ENCODE results near the gene IL36RN. TPM values are rescaled to one million over a fixed set of nuclear protein-coding genes. Genes with fewer than 3 reads are reported as not detected.

Gene IL36RN
- total RNA-seq, 2 donors from 2014 or later = not detected

DNA sequence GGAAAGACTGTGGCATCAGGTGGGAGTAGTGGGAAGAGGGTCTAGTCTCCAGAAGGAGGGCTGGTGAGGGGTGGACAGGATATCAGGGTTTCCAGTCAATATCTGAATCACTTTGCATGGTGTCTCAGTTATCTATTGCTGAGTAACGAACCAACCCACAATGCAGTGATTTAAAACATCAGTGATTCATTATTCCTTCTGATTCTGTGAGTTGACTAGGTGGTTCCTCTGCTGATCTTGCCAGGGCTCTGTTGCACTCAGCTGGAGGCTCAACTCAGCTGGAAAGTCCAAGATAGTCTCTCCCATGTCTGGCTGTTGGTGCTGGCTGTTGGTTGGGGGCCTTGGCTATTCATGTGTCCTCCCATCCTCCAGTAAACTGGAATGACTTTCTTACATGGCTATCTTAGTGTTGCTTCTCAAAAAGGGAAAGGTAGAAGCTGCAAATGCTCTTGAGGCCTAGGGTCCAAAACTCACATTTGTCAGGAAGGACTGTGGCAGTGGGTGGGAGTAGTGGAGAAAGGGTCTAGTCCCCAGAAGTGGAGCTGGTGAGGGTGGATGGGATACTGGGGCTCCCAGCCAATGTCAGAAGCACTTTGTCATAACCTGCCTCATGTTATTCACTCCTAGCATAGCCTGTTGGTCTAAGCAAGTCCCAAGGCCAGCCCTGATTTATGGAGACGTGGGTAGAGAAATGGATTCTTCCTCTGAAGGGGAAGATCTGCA, 22.7 kb downstream of the IL36RN start:
- no peaks in the 10 kb centered on the region for H3K4me1 ChIP-seq
- TF ChIP-seq, protein P1, sequence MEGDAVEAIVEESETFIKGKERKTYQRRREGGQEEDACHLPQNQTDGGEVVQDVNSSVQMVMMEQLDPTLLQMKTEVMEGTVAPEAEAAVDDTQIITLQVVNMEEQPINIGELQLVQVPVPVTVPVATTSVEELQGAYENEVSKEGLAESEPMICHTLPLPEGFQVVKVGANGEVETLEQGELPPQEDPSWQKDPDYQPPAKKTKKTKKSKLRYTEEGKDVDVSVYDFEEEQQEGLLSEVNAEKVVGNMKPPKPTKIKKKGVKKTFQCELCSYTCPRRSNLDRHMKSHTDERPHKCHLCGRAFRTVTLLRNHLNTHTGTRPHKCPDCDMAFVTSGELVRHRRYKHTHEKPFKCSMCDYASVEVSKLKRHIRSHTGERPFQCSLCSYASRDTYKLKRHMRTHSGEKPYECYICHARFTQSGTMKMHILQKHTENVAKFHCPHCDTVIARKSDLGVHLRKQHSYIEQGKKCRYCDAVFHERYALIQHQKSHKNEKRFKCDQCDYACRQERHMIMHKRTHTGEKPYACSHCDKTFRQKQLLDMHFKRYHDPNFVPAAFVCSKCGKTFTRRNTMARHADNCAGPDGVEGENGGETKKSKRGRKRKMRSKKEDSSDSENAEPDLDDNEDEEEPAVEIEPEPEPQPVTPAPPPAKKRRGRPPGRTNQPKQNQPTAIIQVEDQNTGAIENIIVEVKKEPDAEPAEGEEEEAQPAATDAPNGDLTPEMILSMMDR (IDR thresholded peaks at IDR 0.05) = no peak
- TF ChIP-seq POLR2A (IDR thresholded peaks at IDR 0.05) = no peak
- ATAC-seq (no peak), DNase-seq (no peak)
- no peak overlapping the region for H3K4me3 ChIP-seq
- H3K9me3 ChIP-seq = no peaks in the 10 kb centered on the region
- WGBS, 2 donors = 69 to 91% methylated on average over 2 of the region's 2 CpGs
- H3K36me3 ChIP-seq (replicated peaks in 1 of 2; ENCODE audit: insufficient read depth in 1 of 2, low read depth in 2 of 2) = no peaks in the 10 kb centered on the region
- intact Hi-C loops (cut with DNase I) = no loop called here
- H3K27ac ChIP-seq = no peak overlapping the region
- peaks cover 0 to 3% of the 10 kb centered on the region in 2 donors for H3K27me3 ChIP-seq

DNA sequence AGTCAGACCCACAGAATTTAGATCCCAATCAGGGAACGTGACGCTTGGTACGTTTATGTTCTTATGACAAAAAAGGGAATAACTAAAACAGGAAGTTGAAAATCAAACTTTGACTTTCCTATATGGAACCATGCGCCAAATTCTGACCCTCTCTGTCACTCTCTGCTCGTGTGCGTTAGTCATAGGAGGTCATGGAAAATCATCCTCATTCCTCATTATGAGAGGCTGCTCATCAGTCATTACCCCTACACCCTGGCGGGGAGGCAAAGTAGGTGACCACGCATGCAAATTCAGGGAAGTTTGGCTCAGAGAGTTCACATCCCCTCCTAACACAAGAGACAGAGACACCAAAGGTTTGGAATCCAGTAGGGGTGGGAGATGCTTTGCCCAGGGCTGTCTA, 24.3 kb downstream of the IL36RN start:
- TF ChIP-seq, protein P1 (IDR thresholded peaks at IDR 0.05) = no peak
- no peak for TF ChIP-seq POLR2A (IDR thresholded peaks at IDR 0.05)
- H3K9me3 ChIP-seq = no peaks in the 10 kb centered on the region
- no peak overlapping the region for H3K4me3 ChIP-seq
- DNase-seq = peak in 1 of 4 donors; percentile 28
- H3K4me1 ChIP-seq = no peaks in the 10 kb centered on the region
- H3K27me3 ChIP-seq = peaks cover 0 to 3% of the 10 kb centered on the region in 2 donors
- no peaks in the 10 kb centered on the region for H3K36me3 ChIP-seq (replicated peaks in 1 of 2; ENCODE audit: insufficient read depth in 1 of 2, low read depth in 2 of 2)
- H3K27ac ChIP-seq = no peak overlapping the region
- ATAC-seq = no peak
- 67% methylated on average over 8 of the region's 8 CpGs for WGBS, 2 donors
- intact Hi-C loops (cut with DNase I) = no loop called here

DNA sequence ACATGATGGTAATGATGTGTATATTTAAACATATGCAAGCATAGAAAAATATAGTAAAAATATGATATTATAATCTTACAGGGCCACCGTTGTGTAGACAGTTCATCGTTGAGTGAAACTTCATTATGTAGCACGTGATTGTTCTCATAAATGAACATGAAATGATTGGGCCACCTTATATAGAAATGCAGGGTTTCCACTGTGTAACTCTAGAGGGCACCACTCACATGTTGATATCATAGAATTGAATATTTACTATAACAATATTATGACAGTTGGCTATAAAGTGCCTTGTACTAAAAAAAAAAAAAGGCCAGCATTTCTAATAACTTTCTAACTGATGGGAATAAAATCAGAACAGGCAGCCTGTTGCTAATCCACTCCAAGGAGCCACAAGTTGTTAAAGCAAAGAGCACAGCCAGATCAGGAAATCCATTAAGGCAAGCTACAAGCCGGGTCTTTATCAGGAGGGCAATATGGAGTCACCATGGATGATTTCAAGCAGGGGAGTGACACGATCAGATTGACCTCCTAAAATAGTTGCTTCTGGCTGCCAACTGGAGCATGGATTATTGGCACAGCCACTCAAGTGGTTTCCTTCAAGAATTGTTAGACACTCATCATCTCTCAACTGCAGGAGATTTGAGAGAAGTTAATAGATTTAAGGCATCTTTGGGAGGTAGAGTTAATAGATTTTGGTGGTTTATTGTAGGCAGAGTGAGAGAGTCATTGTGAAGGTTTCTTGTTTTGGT, 25.4 kb downstream of the IL36RN start:
- no peak for DNase-seq
- TF ChIP-seq POLR2A (IDR thresholded peaks at IDR 0.05) = no peak
- TF ChIP-seq, protein P1 (IDR thresholded peaks at IDR 0.05) = peak in 6 of 7 experiments; percentile 21 to 44 (median 32)
- intact Hi-C loops (cut with DNase I) = no loop called here
- H3K4me3 ChIP-seq = no peak overlapping the region
- no peaks in the 10 kb centered on the region for H3K9me3 ChIP-seq
- H3K27ac ChIP-seq = no peak overlapping the region
- peak; percentile 30 for ATAC-seq
- peaks cover 0 to 3% of the 10 kb centered on the region in 2 donors for H3K27me3 ChIP-seq
- WGBS, 2 donors = 27 to 28% methylated on average over 5 of the region's 5 CpGs
- H3K36me3 ChIP-seq (replicated peaks in 1 of 2; ENCODE audit: insufficient read depth in 1 of 2, low read depth in 2 of 2) = no peaks in the 10 kb centered on the region
- H3K4me1 ChIP-seq = no peaks in the 10 kb centered on the region

DNA sequence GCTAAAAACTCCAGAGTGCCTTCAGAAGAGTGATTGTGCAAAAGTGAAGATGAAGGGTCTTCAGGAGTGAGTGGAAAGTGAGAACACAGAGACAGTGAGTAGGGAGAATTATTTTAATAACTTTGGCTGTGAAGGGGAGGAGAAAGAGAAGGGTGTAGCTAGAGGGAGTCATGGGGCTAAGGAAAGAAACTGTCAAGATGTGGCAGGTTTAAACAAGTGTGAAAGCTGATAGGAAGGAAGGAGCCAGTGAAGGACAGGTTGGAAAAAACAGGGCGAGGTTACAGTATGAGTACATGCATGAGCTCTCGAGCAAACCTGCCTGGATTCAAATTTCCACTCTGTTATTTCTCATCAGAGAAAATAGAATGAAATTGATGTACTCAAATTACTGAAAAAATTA, 26.5 kb downstream of the IL36RN start:
- Histone ChIP-seq H3K4me1 (no peaks in the 10 kb centered on the region), H3K9me3 (no peaks in the 10 kb centered on the region), H3K27ac (no peak overlapping the region), H3K36me3 (replicated peaks in 1 of 2; ENCODE audit: insufficient read depth in 1 of 2, low read depth in 2 of 2) (no peaks in the 10 kb centered on the region), H3K27me3 (peaks cover 0 to 3% of the 10 kb centered on the region in 2 donors), H3K4me3 (no peak overlapping the region)
- 76 to 80% methylated on average over 2 of the region's 2 CpGs for WGBS, 2 donors
- DNase-seq (no peak), ATAC-seq (no peak)
- intact Hi-C loops (cut with DNase I) = no loop called here
- TF ChIP-seq, protein P1 (IDR thresholded peaks at IDR 0.05) = no peak
- TF ChIP-seq POLR2A (IDR thresholded peaks at IDR 0.05) = no peak
